Measurements from ENCODE around the gene RASSF4.

- no peak for TF ChIP-seq CTCF (IDR thresholded peaks at IDR 0.05; ENCODE audit: low read depth, low read length)
- no peak for TF ChIP-seq EZH2phosphoT487 (IDR thresholded peaks at IDR 0.05; ENCODE audit: low read depth)
These were observed 26.6 kb downstream of the RASSF4 start for GRCh38 chr10:44986179-44986578.

Measured in OCI-LY3 (cell line).